Measurements from ENCODE around the gene KCNN3. TPM values are rescaled to one million over a fixed set of nuclear protein-coding genes. Genes with fewer than 3 reads are reported as not detected.

KCNN3 gene
- total RNA-seq, 4 donors from 2014 or later = 5.0 to 30.0 (median 20.8) TPM

DNA sequence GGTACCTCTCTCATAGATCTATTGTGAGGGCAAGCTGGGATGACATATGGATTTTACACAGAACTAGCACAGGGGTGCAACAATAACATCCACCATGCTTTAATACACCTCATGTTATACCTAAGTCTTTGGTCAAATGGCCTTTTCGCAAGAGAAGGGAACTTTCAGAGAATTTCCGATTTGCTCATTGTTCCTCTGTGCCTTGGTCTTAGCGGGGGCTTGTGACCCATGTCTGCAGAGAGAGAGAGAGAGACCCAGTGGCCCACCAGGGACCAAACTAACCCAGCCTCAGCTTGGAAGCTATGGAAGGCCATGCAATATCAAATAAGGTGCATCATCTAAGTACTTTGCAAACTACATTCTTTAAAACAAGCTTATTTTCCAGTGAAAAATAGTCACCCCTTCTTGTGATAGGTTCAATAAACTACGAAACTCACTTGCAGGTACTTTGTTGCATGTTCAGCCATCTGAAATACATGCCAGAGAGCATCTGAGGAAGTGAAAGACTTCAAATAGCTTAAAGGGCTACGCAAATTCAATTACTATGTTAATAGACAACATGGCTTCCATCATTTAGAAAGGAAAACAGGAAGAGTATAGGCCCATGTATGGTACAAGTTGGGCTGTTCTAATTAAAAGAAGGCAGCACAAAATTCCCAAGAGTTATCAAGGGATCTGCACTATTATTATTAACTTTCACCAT lies 100.7 kb downstream of the KCNN3 start:
- Histone ChIP-seq H3K36me3 (no peaks in the 10 kb centered on the region), H3K9me3 (no peaks in the 10 kb centered on the region), H3K4me1 (peaks cover 5 to 10% of the 10 kb centered on the region in 2 donors), H3K4me3 (no peak overlapping the region), H3K27ac (no peak overlapping the region), H3K27me3 (no peaks in the 10 kb centered on the region)
- intact Hi-C loops (cut with DNase I; ENCODE audit: low total_unique reads) (no loop called here), in situ Hi-C loops (cut with MboI; ENCODE audit: low sequenced_read_pairs in 4 of 4) (loop anchor here in 2 of 4 donors (25.0 kb wide), 2 partner anchors 107 to 207 kb away; partner anchors contain the start of genes CHRNB2 (in 1 of the 2) and UBE2Q1 (in 1 of the 2))
- TF ChIP-seq POLR2A (IDR thresholded peaks at IDR 0.05) (no peak), CTCF (IDR thresholded peaks at IDR 0.05 in 4 of 5, conservative IDR thresholded peaks at IDR 0.05 in 1 of 5) (no peak)
- ATAC-seq = no peak
- DNase-seq = no peak

- Histone ChIP-seq H3K36me3 (no peaks in the 10 kb centered on the region), H3K4me3 (no peak overlapping the region), H3K27ac (no peak overlapping the region), H3K27me3 (no peaks in the 10 kb centered on the region), H3K9me3 (no peaks in the 10 kb centered on the region), H3K4me1 (peaks cover under 1 to 8% of the 10 kb centered on the region in 2 donors)
- TF ChIP-seq CTCF (IDR thresholded peaks at IDR 0.05 in 4 of 5, conservative IDR thresholded peaks at IDR 0.05 in 1 of 5) (no peak), POLR2A (IDR thresholded peaks at IDR 0.05) (no peak)
- intact Hi-C loops (cut with DNase I; ENCODE audit: low total_unique reads) = no loop called here
- in situ Hi-C loops (cut with MboI; ENCODE audit: low sequenced_read_pairs in 4 of 4) = loop anchor here in 2 of 4 donors (25.0 kb wide), 2 partner anchors 106 to 206 kb away; partner anchors contain the start of genes CHRNB2 (in 1 of the 2) and UBE2Q1 (in 1 of the 2)
- DNase-seq = no peak
- no peak for ATAC-seq
Measured at GRCh38 chr1:154768456-154769125, 101.5 kb downstream of the KCNN3 start.

- no peak overlapping the region for H3K4me3 ChIP-seq
Measured at GRCh38 chr1:154767315-154768240, 102.5 kb downstream of the KCNN3 start.

More at GRCh38 chr1:154767315-154768240, 102.5 kb downstream of the KCNN3 start:
- Histone ChIP-seq H3K27me3 (no peaks in the 10 kb centered on the region), H3K9me3 (no peaks in the 10 kb centered on the region), H3K27ac (no peak overlapping the region), H3K36me3 (no peaks in the 10 kb centered on the region), H3K4me1 (no peaks in the 10 kb centered on the region)
- in situ Hi-C loops (cut with MboI; ENCODE audit: low sequenced_read_pairs in 4 of 4) (loop anchor here in 2 of 4 donors (25.0 kb wide), 2 partner anchors 105 to 205 kb away; partner anchors contain the start of genes CHRNB2 (in 1 of the 2) and UBE2Q1 (in 1 of the 2)), intact Hi-C loops (cut with DNase I; ENCODE audit: low total_unique reads) (no loop called here)
- DNase-seq = no peak
- no peak for TF ChIP-seq POLR2A (IDR thresholded peaks at IDR 0.05)
- TF ChIP-seq CTCF (IDR thresholded peaks at IDR 0.05 in 4 of 5, conservative IDR thresholded peaks at IDR 0.05 in 1 of 5) = no peak
- ATAC-seq = no peak
